ENCODE data around the gene THRA. TPM values are rescaled to one million over a fixed set of nuclear protein-coding genes. Genes with fewer than 3 reads are reported as not detected.

The THRA gene
- total and polyA plus RNA-seq, 2 donors (not counting 3 experiments of a cell fraction or from before 2014, with no cell fraction given): 17.4 to 29.6 TPM

DNA sequence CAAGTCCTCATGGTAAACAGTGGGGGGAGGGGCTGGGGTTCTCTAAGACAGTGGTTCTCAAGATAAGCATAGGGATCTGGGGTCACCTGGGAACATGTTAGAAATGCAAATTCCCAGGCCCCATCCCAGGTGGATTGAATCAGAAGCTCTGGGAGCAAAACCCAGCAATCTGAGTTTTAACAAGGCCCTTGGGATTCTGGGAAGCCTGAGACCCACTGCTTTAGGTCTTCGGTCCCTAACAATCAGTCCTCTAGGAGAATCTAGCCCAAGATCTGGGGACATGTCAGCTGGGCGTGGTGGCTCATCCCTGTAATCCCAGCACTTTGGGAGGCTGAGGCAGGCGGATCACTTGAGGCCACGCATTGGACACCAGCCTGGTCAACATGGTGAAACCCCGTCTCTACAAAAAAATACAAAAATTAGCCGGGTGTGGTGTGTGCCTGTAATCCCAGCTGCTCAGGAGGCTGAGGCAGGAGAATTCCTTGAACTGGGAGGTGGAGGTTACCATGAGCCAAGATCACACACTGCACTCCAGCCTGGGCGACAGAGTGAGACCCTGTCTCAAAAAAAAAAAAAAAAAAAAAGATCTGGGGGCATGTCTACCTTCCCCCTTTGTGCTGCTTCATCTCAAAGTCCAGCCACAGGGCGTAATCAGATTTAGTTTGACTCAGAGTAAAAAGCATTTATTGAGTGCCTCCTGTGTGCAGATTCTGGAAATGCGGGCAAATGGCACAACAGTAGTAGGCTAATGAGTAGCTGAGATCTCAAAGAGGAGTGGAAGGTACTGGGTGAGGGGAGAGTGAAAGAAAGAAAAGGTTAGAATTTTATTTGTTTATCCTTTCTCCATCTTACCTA lies 46.4 kb downstream of the THRA start:
- POLR2A ChIA-PET: interaction anchor here (0.8 kb wide), 1 partner anchor 8 kb away, joined by 11 read pairs; no protein-coding TSS in a partner anchor
- DNase-seq (ENCODE audit: low read depth, low spot score) (peak; percentile 59), FAIRE-seq (peak; percentile 59)
- Histone ChIP-seq H3K9me1 (replicated peaks; ENCODE audit: control insufficient read depth, extremely low read depth, insufficient read depth, low read length) (no peaks in the 10 kb centered on the region), H3K9ac (replicated peaks; ENCODE audit: extremely low read depth, insufficient read depth, low read length) (peak overlapping the region; percentile 75), H3K4me3 (replicated peaks in 1 of 3; ENCODE audit: insufficient read depth in 1 of 3, low read depth in 1 of 3, low read length in 3 of 3) (no peak overlapping the region), H2AFZ (ENCODE audit: low read depth, low read length) (no peak overlapping the region), H4K20me1 (replicated peaks; ENCODE audit: control insufficient read depth, extremely low read depth, insufficient read depth, low read length) (no peaks in the 10 kb centered on the region), H3K79me2 (ENCODE audit: control insufficient read depth, insufficient read depth, low read length) (no peaks in the 10 kb centered on the region), H3K36me3 (ENCODE audit: control insufficient read depth in 2 of 2, extremely low read depth in 1 of 2, insufficient read depth in 2 of 2, low read length in 2 of 2) (no peaks in the 10 kb centered on the region), H3K9me3 (replicated peaks; ENCODE audit: control insufficient read depth, insufficient read depth, low read length) (no peaks in the 10 kb centered on the region), H3K27me3 (ENCODE audit: control insufficient read depth in 2 of 2, insufficient read depth in 2 of 2, low read length in 2 of 2) (no peaks in the 10 kb centered on the region), H3K4me1 (ENCODE audit: control insufficient read depth, extremely low read depth, insufficient read depth, low read length) (peaks cover 62% of the 10 kb centered on the region), H3K27ac (ENCODE audit: insufficient read depth, low read depth, low read length) (peak overlapping the region; percentile 88), H3K4me2 (ENCODE audit: insufficient read depth, low read length) (no peak overlapping the region)
- BruUV-seq (replicated peaks): no TSS peak
- CTCF ChIA-PET: interaction anchor here (0.7 to 5.8 kb wide), 6 partner anchors 10 to 363 kb away, joined by 4 to 138 read pairs (median 42); partner anchors contain the start of genes CSF3, MSL1, NR1D1 and THRA
- TF ChIP-seq POLR2AphosphoS5 (IDR thresholded peaks at IDR 0.05; ENCODE audit: insufficient read depth, low read depth, low read length) (no peak), JUN (IDR thresholded peaks at IDR 0.05; ENCODE audit: borderline replicate concordance, insufficient read depth, insufficient read length, low read depth) (no peak), FOS (IDR thresholded peaks at IDR 0.05; ENCODE audit: borderline replicate concordance, insufficient read depth, low read length) (no peak), EZH2 (IDR thresholded peaks at IDR 0.05; ENCODE audit: borderline replicate concordance, low read depth, low read length, severe bottlenecking) (no peak), GATA2 (IDR thresholded peaks at IDR 0.05; ENCODE audit: insufficient read depth, insufficient read length, low read depth, low read length) (no peak), MYC (IDR thresholded peaks at IDR 0.05; ENCODE audit: low read depth, low read length) (no peak), CTCF (IDR thresholded peaks at IDR 0.05; ENCODE audit: extremely low read depth in 1 of 2, insufficient read depth in 1 of 2, low read depth in 1 of 2, low read length in 2 of 2) (peak; percentile 12 to 22), POLR2A (IDR thresholded peaks at IDR 0.05; ENCODE audit: low read depth, low read length) (no peak)
- intact Hi-C loops (cut with micrococcal nuclease): loop anchor here (1.0 kb wide), 1 partner anchor 9 kb away; the partner anchor contains the start of gene NR1D1
- dilution Hi-C loops (cut with MboI; ENCODE audit: extremely low pct_ligation_motif_present, low sequenced_read_pairs): no loop called here

All from endothelial cell of umbilical vein (primary cell).